Gastrocnemius medialis (tissue), 4 donors: Measurements from ENCODE around the gene GALNT17. TPM values are rescaled to one million over a fixed set of nuclear protein-coding genes. Genes with fewer than 3 reads are reported as not detected.

Source experiments
- ATAC-seq, 2 donors: fragments of 150-250 bp; one replicate each; pipeline ENCODE4 v1.9.1; 2016
- DNase-seq, 2 donors: peaks; one replicate each; pipeline ENCODE4 v3.0.0-alpha.2; 2019
- H3K27ac ChIP-seq, 4 donors: fragments of 200-600 bp; sonication (generic); 1 replicate in 1 of 4; 2 replicates in 3 of 4; pipeline ENCODE4 v1.5.1; 2016 to 2018; ENCODE audit warnings: mild to moderate bottlenecking in 2 of 4, moderate library complexity in 1 of 4
- H3K27me3 ChIP-seq, 3 donors: fragments of 200-600 bp; sonication (generic) in 2 of 3; 1 replicate in 1 of 3; 2 replicates in 2 of 3; pipeline versions ENCODE4 v1.5.1 to v1.6.0; 2016 to 2019; ENCODE audit warnings: mild to moderate bottlenecking in 1 of 3, moderate library complexity in 1 of 3
- H3K36me3 ChIP-seq, 2 donors: fragments of 200-600 bp; sonication (generic) in 1 of 2; one replicate each; pipeline ENCODE4 v1.5.1; 2017 to 2018
- H3K4me1 ChIP-seq, 2 donors: fragments of 200-600 bp; sonication (generic) in 1 of 2; one replicate each; pipeline ENCODE4 v1.5.1; 2016 to 2017; ENCODE audit warnings: mild to moderate bottlenecking in 2 of 2
- H3K4me3 ChIP-seq, 4 donors: fragments of 200-600 bp; sonication (generic) in 3 of 4; 1 replicate in 1 of 4; 2 replicates in 3 of 4; pipeline ENCODE4 v1.5.1; 2016 to 2019; ENCODE audit warnings: mild to moderate bottlenecking in 2 of 4
- H3K9me3 ChIP-seq, 3 donors: fragments of 200-600 bp; sonication (generic) in 2 of 3; 1 replicate in 1 of 3; 2 replicates in 2 of 3; pipeline ENCODE4 v1.5.1; 2016 to 2019
- CTCF ChIP-seq, 5 experiments: fragments of 450-650 bp in 3 of 5; fragments of 200-600 bp in 2 of 5; sonication (generic) in 2 of 5; IDR thresholded peaks in 4 of 5; conservative IDR thresholded peaks in 1 of 5; 1 replicate in 4 of 5; 2 replicates in 1 of 5; pipeline ENCODE4 v1.5.1; 2016 to 2019; ENCODE audit warnings: antibody characterized with exemption in 5 of 5, mild to moderate bottlenecking in 3 of 5, moderate library complexity in 3 of 5
- POLR2A ChIP-seq, 2 donors: fragments of 450-650 bp; IDR thresholded peaks; one replicate each; pipeline ENCODE4 v1.6.1; 2017; ENCODE audit warnings: antibody characterized with exemption in 2 of 2, mild to moderate bottlenecking in 2 of 2, moderate library complexity in 2 of 2
- in situ Hi-C, 4 donors: fragments of 200-750 bp; cut with MboI; loops; one replicate each; pipeline versions ENCODE4 v1.15.0 to v1.8.0; 2017; ENCODE audit warnings: low sequenced_read_pairs in 4 of 4
- intact Hi-C: fragments of 100-400 bp; cut with DNase I; formaldehyde crosslinking; loops from one replicate; pipeline ENCODE4 v1.15.1; 2023; ENCODE audit warnings: low total_unique reads
- total RNA-seq, 4 donors: library from RNA; depleted of rRNA; stranded (reverse); fragments of >200 nt; gene quantifications; one replicate each; pipeline versions ENCODE4 v1.1.0 to v1.2.3, GENCODE V29; 2016

The GALNT17 gene
- total RNA-seq, 4 donors from 2014 or later = 1.9 to 13.0 (median 12.3) TPM

- no peak for ATAC-seq
- H3K27me3 ChIP-seq = no peaks in the 10 kb centered on the region
- no peak for TF ChIP-seq CTCF (IDR thresholded peaks at IDR 0.05 in 4 of 5, conservative IDR thresholded peaks at IDR 0.05 in 1 of 5)
- no peak for TF ChIP-seq POLR2A (IDR thresholded peaks at IDR 0.05)
- DNase-seq = no peak
- H3K4me3 ChIP-seq = no peak overlapping the region
- intact Hi-C loops = no loop called here
- H3K36me3 ChIP-seq = no peaks in the 10 kb centered on the region
- no peaks in the 10 kb centered on the region for H3K4me1 ChIP-seq
- no peak overlapping the region for H3K27ac ChIP-seq
- in situ Hi-C loops = no loop called here
- no peaks in the 10 kb centered on the region for H3K9me3 ChIP-seq
These were observed 258.0 kb downstream of the GALNT17 start for GRCh38 chr7:71389976-71390375.

GRCh38 chr7:71393661-71394060, 261.7 kb downstream of the GALNT17 start:
- in situ Hi-C loops = no loop called here
- ATAC-seq (no peak), DNase-seq (no peak)
- H3K4me1 ChIP-seq = no peaks in the 10 kb centered on the region
- no peaks in the 10 kb centered on the region for H3K9me3 ChIP-seq
- no peaks in the 10 kb centered on the region for H3K27me3 ChIP-seq
- no peak overlapping the region for H3K27ac ChIP-seq
- no peak overlapping the region for H3K4me3 ChIP-seq
- H3K36me3 ChIP-seq = no peaks in the 10 kb centered on the region
- intact Hi-C loops = no loop called here
- TF ChIP-seq CTCF (IDR thresholded peaks at IDR 0.05 in 4 of 5, conservative IDR thresholded peaks at IDR 0.05 in 1 of 5) (no peak), POLR2A (IDR thresholded peaks at IDR 0.05) (no peak)

- DNase-seq (no peak), ATAC-seq (no peak)
- Histone ChIP-seq H3K9me3 (no peaks in the 10 kb centered on the region), H3K27me3 (no peaks in the 10 kb centered on the region), H3K4me3 (no peak overlapping the region), H3K36me3 (no peaks in the 10 kb centered on the region), H3K4me1 (no peaks in the 10 kb centered on the region), H3K27ac (no peak overlapping the region)
- TF ChIP-seq CTCF (IDR thresholded peaks at IDR 0.05 in 4 of 5, conservative IDR thresholded peaks at IDR 0.05 in 1 of 5) (no peak), POLR2A (IDR thresholded peaks at IDR 0.05) (no peak)
- in situ Hi-C loops (no loop called here), intact Hi-C loops (no loop called here)
These were observed 270.7 kb downstream of the GALNT17 start for GRCh38 chr7:71402684-71403083.

GRCh38 chr7:71403202-71403946, 271.4 kb downstream of the GALNT17 start:
- H3K4me3 ChIP-seq = no peak overlapping the region
- no peaks in the 10 kb centered on the region for H3K4me1 ChIP-seq
- no peaks in the 10 kb centered on the region for H3K27me3 ChIP-seq
- TF ChIP-seq CTCF (IDR thresholded peaks at IDR 0.05 in 4 of 5, conservative IDR thresholded peaks at IDR 0.05 in 1 of 5) (no peak), POLR2A (IDR thresholded peaks at IDR 0.05) (no peak)
- in situ Hi-C loops (no loop called here), intact Hi-C loops (no loop called here)
- H3K27ac ChIP-seq = no peak overlapping the region
- DNase-seq (no peak), ATAC-seq (no peak)
- H3K9me3 ChIP-seq = no peaks in the 10 kb centered on the region
- no peaks in the 10 kb centered on the region for H3K36me3 ChIP-seq
